ENCODE measurements around the gene PXMP4. TPM values are rescaled to one million over a fixed set of nuclear protein-coding genes. Genes with fewer than 3 reads are reported as not detected.

Gene PXMP4
- total and polyA plus RNA-seq, 2 of the 4 experiments (the other 2 are of a cell fraction), result 3.6 to 7.1 TPM

DNA sequence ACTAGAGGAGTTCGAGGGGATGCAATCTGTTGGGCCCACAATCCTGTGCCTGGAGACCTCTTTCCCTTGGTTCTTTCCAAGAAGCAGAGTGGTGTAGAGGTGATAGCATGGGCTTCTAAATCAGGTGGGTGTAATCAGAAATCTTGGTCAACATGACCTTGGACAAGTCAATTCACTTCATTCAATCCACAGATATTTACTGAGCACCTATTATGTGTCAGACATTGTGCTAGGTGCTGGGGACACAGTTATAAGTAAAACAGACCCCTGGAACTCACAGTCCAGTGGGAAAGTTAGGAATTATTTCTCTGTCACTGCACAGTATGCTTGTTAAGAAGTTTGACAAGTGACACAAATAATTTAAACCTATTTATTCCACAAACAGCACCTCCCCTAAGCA, 30.6 kb downstream of the PXMP4 start:
- H3K4me2 ChIP-seq (ENCODE audit: low read depth, low read length), result no peak overlapping the region
- no peak overlapping the region for H3K27ac ChIP-seq (ENCODE audit: insufficient read depth, low read length)
- peaks cover 0 to 11% of the 10 kb centered on the region in 2 experiments; a peak in 2 of 4 replicates for H3K79me1 ChIP-seq (ENCODE audit: low read depth in 1 of 2, low read length in 2 of 2)
- H3K9ac ChIP-seq (ENCODE audit: low read depth, low read length), result no peak overlapping the region
- no CpG with 5 or more reads among the region's 1 CpG for WGBS, 2 experiments (ENCODE audit: extremely low coverage in 2 of 2, insufficient read length in 1 of 2)
- no peak overlapping the region for H3K23ac ChIP-seq (ENCODE audit: low read depth, low read length)
- no peak overlapping the region for H2BK15ac ChIP-seq (ENCODE audit: low read depth, low read length)
- ChIA-PET CTCF (no interaction called here), POLR2A (ENCODE audit: unreplicated experiment) (no interaction called here)
- H4K91ac ChIP-seq (ENCODE audit: insufficient read depth, low read depth, low read length), result no peak overlapping the region
- no peak overlapping the region for H3K4me3 ChIP-seq (ENCODE audit: insufficient read depth, low read depth, low read length)
- no peaks in the 10 kb centered on the region for H3K27me3 ChIP-seq (ENCODE audit: control insufficient read depth, insufficient read depth, low read length)
- H2AFZ ChIP-seq (replicated peaks; ENCODE audit: low read length, poor library complexity), result no peak overlapping the region
- H3K14ac ChIP-seq (replicated peaks; ENCODE audit: low read depth, low read length), result no peak overlapping the region
- H3K56ac ChIP-seq (ENCODE audit: extremely low read depth, insufficient read depth, low read length), result no peak overlapping the region
- dilution Hi-C loops (cut with HindIII; ENCODE audit: low sequenced_read_pairs, unreplicated experiment), result no loop called here
- no peak overlapping the region for H2BK5ac ChIP-seq (ENCODE audit: low read depth, low read length, poor library complexity, severe bottlenecking)
- no peak overlapping the region for H3K4ac ChIP-seq (ENCODE audit: low read depth, low read length)
- H2BK120ac ChIP-seq (ENCODE audit: low read depth, low read length), result no peak overlapping the region
- TF ChIP-seq, protein P1, sequence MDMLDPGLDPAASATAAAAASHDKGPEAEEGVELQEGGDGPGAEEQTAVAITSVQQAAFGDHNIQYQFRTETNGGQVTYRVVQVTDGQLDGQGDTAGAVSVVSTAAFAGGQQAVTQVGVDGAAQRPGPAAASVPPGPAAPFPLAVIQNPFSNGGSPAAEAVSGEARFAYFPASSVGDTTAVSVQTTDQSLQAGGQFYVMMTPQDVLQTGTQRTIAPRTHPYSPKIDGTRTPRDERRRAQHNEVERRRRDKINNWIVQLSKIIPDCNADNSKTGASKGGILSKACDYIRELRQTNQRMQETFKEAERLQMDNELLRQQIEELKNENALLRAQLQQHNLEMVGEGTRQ (IDR thresholded peaks at IDR 0.05; ENCODE audit: low read depth, low read length), result no peak
- TF ChIP-seq CEBPB (IDR thresholded peaks at IDR 0.05; ENCODE audit: low read depth, low read length), result no peak
- TF ChIP-seq ELK1 (IDR thresholded peaks at IDR 0.05; ENCODE audit: borderline replicate concordance, low read depth, low read length), result no peak
- no peak for TF ChIP-seq RCOR1 (IDR thresholded peaks at IDR 0.05; ENCODE audit: insufficient replicate concordance, low read length)
- no peak for TF ChIP-seq RAD21 (IDR thresholded peaks at IDR 0.05; ENCODE audit: low read length)
- no peak for TF ChIP-seq CTCF (conservative IDR thresholded peaks at IDR 0.05; ENCODE audit: low read depth, low read length)
- no peak for TF ChIP-seq RFX5 (IDR thresholded peaks at IDR 0.05; ENCODE audit: low read depth, low read length)
- no peak for TF ChIP-seq FOS (IDR thresholded peaks at IDR 0.05; ENCODE audit: low read depth, low read length)
- no peak for TF ChIP-seq POLR2A (IDR thresholded peaks at IDR 0.05; ENCODE audit: low read depth, low read length)
- TF ChIP-seq SMC3 (IDR thresholded peaks at IDR 0.05; ENCODE audit: low read depth, low read length), result no peak
- no peak for TF ChIP-seq MAZ (IDR thresholded peaks at IDR 0.05; ENCODE audit: borderline replicate concordance, low read depth, low read length)
- H3K18ac ChIP-seq (ENCODE audit: low read depth, low read length), result no peak overlapping the region
- no peaks in the 10 kb centered on the region for H3K9me3 ChIP-seq (ENCODE audit: control insufficient read depth, insufficient read depth, low read length)
- no peak for DNase-seq
- H2AK9ac ChIP-seq (replicated peaks; ENCODE audit: low read depth, low read length, poor library complexity), result no peak overlapping the region
- H4K5ac ChIP-seq (ENCODE audit: low read depth, low read length), result no peak overlapping the region
- in situ Hi-C loops (cut with MboI; ENCODE audit: low sequenced_read_pairs), result no loop called here
- peaks cover 9% of the 10 kb centered on the region for H3K4me1 ChIP-seq (ENCODE audit: control insufficient read depth, insufficient read depth, low read length)
- no peak for ATAC-seq (ENCODE audit: low read depth)
- H3K9me1 ChIP-seq (ENCODE audit: insufficient read depth, low read length), result 0 out of 2 replicates have a peak, but pooled peaks cover 11% of the 10 kb centered on the region
- no peak overlapping the region for H4K8ac ChIP-seq (ENCODE audit: low read depth in 2 of 2, low read length in 2 of 2)
- no peaks in the 10 kb centered on the region for H4K20me1 ChIP-seq (ENCODE audit: insufficient read depth, low read length)
- no peak overlapping the region for H2AK5ac ChIP-seq (ENCODE audit: low read depth, low read length)
- H3K36me3 ChIP-seq (ENCODE audit: control insufficient read depth, insufficient read depth, low read length), result no peaks in the 10 kb centered on the region
- H2BK20ac ChIP-seq (ENCODE audit: low read depth, low read length), result no peak overlapping the region
- intact Hi-C loops (cut with micrococcal nuclease), result no loop called here
- no TSS peak for BruUV-seq (replicated peaks)
